Dedifferentiated amniotic fluid mesenchymal stem cell (primary cell): ENCODE measurements around the gene SULT2B1.
A peak's percentile ranks its signal among the peaks of the same experiment; 100 is the strongest.
"Not testable (repeated sequence)": the region's sequence is repeated elsewhere in the genome, so short reads cannot be mapped to it uniquely, and the experiment has no call there.

ENCODE experiments used
- DNase-seq: peaks from one replicate; pipeline ENCODE4 v3.0.0-alpha.2; 2016; ENCODE audit errors: extremely low spot score

The SULT2B1 gene

DNA sequence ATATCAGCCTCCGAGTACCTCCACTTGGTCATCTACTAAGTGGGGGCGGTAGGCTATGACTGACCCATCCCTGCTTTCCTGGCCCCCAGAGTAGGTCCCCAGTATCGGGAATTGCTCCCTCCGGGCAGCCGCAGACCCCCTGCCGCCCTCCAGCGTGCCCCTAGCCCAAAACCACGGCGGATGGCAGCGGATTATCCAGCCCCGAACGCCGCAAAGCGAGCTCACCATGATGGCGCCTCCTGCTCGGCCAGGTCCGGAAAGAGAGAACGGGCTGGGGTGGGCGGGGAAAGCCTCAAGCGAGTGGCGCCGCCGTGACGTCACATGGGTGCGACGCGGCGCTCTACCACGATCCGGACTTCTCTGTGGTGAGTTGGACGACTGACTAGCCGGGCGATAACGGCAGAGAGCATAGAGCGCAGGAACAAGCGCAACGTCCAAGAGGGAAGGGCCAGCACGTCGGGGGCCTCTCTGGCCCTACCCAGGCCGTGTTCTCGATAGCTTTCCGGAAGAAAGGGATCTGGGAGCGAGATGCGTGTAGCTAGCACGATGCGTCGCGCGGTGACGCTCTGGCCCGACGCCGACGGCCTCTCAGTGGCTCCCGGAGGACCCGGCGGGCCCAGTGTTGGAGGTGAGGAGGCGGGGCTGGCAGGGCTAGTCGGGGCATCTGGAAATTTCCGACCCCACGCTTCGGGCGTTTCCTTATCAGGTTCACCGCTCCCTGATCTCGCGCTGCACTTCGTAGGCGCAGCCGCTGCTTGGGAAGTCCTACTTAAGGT is 67.1 kb downstream of the SULT2B1 start, which contains the start of the genes RPL18 and SPHK2:
Gene RPL18, minus strand, starts transcription at position 263 of the 776 bp plus-strand sequence. Its CDS starts 35 bp downstream, at position 228.
Gene SPHK2, plus strand, starts transcription at position 591 of the 776 bp plus-strand sequence. CDS start 1,009 bp downstream, outside the sequence.
- peak; percentile 99 for DNase-seq

- no peak for DNase-seq
Observed at GRCh38 chr19:48619692-48620585, 68.0 kb downstream of the SULT2B1 start.

GRCh38 chr19:48623556-48624066 is 71.6 kb downstream of the SULT2B1 start:
- no peak for DNase-seq

- DNase-seq = peak; percentile 95
Observed at GRCh38 chr19:48624067-48624594, 72.2 kb downstream of the SULT2B1 start.

GRCh38 chr19:48624791-48625723 is 73.1 kb downstream of the SULT2B1 start:
- no peak for DNase-seq

- DNase-seq = no peak
Observed at GRCh38 chr19:48625891-48626327, 73.9 kb downstream of the SULT2B1 start.

DNA sequence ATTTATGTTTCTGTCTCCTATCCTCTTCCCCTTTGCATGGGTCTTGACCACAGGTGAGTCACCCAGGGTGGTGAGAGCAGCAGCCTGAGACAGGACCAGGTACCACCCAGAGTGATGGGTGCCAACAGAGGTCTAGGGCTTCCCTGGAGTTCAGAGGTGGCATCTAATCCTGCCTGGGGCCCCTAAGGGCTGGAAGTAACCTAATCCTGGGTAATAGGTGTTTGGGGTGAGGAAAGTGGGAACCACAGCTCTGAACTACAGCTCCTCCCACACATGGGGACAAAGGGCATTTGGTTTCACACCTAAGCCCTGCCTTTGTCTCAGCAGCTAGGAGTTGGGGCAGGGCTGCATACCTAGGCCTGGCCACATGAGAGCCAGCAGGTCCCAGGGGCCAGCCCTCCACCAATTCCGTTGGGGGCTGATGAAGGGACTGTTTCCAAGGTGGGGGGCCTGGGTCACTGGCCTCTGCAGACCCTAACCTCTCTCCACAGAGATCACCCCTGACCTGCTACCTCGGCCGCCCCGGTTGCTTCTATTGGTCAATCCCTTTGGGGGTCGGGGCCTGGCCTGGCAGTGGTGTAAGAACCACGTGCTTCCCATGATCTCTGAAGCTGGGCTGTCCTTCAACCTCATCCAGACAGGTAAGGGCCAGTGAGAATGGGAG is 75.4 kb downstream of the SULT2B1 start:
- no peak for DNase-seq

- no peak for DNase-seq
Observed at GRCh38 chr19:48627865-48628314, 75.9 kb downstream of the SULT2B1 start.

DNA sequence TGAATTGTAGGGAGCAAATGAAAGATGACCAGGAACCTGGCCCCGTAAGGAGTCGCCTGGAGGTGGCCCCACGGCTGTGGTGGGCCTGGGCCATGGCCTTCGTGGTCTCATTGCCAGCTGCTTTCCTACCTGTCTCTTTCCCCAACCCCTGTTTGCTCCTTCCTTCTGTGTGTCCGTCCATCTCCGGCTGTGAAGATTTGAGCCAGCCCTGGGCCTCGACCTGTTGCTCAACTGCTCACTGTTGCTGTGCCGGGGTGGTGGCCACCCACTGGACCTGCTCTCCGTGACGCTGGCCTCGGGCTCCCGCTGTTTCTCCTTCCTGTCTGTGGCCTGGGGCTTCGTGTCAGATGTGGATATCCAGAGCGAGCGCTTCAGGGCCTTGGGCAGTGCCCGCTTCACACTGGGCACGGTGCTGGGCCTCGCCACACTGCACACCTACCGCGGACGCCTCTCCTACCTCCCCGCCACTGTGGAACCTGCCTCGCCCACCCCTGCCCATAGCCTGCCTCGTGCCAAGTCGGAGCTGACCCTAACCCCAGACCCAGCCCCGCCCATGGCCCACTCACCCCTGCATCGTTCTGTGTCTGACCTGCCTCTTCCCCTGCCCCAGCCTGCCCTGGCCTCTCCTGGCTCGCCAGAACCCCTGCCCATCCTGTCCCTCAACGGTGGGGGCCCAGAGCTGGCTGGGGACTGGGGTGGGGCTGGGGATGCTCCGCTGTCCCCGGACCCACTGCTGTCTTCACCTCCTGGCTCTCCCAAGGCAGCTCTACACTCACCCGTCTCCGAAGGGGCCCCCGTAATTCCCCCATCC is 76.7 kb downstream of the SULT2B1 start:
- no peak for DNase-seq

- no peak for DNase-seq
Observed at GRCh38 chr19:48629297-48629598, 77.3 kb downstream of the SULT2B1 start.

- DNase-seq = no peak
Observed at GRCh38 chr19:48629599-48630295, 77.8 kb downstream of the SULT2B1 start.

GRCh38 chr19:48630296-48631063 is 78.5 kb downstream of the SULT2B1 start:
- no peak for DNase-seq

GRCh38 chr19:48631225-48631624 is 79.3 kb downstream of the SULT2B1 start:
- no peak for DNase-seq

GRCh38 chr19:48632286-48632685 is 80.3 kb downstream of the SULT2B1 start:
- DNase-seq = not testable (repeated sequence)

GRCh38 chr19:48632692-48633147 is 80.7 kb downstream of the SULT2B1 start:
- DNase-seq = no peak

DNA sequence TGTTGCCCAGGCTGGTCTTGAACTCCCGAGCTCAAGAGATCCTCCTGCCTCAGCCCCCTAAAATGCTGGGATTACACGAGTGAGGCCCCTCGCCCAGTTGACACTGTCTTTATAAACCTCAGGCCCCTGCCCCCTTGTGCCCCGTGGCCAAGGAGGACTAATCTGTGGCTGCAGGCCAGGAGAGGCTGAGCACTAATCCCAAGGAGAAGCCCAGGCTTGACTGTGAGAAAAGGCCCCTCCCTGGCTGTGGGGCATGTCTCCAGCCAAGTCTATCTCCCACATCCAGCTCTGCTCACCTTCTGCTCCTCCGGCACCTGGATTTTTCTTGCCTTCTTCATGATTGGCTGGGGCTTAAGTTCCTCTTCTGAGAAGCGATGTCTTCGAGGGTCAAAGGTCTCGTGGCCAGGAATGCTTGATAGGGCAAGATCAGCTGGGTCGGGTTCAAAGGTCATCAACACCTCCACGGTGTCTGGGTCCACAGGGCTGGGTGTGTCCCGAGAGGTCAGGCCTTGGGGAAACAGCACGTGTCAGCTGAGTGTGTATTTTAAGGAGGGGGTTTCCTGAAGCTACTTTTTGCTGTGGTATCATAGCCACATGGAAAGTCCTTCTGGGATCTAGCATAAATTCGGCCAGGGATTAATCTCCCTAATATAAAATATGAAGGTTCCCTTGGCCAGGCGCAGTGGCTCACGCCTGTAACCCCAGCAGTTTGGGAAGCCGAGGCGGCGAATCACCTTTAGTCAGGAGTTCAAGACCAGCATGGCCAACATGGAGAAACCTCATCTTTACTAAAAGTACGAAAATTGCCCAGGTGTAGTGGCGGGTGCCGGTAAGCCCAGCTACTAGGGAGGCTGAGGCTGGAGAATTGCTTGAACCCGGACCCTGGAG is 81.4 kb downstream of the SULT2B1 start:
- DNase-seq = no peak

DNA sequence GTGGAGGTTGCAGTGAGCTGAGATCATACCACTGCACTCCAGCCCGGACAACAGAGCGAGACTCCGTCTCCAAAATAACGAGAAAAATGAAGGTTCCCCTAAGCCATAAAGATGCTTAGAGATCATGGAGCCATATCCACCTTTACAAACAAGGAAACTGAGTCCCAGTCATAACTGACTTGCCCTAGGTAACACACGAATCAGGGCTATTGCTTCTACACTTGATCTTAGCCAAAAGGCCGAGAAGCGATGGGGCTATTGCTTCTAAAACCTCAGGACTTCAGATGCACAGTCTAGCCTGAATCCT is 82.0 kb downstream of the SULT2B1 start:
- no peak for DNase-seq
